H9 (cell line): ENCODE data around the gene MTMR1. TPM values are rescaled to one million over a fixed set of nuclear protein-coding genes. Genes with fewer than 3 reads are reported as not detected.

ENCODE experiments used
- DNase-seq: peaks from one replicate; pipeline ENCODE4 v3.0.0-alpha.2; 2017
- H2AFZ ChIP-seq: one replicate; pipeline ENCODE4 v1.6.1; 2013; ENCODE audit warnings: mild to moderate bottlenecking, low read length, control low read depth, moderate library complexity
- H2AK5ac ChIP-seq: 2 replicates; pipeline ENCODE4 v1.6.1; 2013; ENCODE audit warnings: low read length, control low read depth, mixed read lengths; ENCODE audit not compliant: insufficient read length
- H2BK120ac ChIP-seq: one replicate; pipeline ENCODE4 v1.6.1; 2013; ENCODE audit warnings: low read depth, mild to moderate bottlenecking, low read length, control low read depth, inconsistent platforms; ENCODE audit not compliant: poor library complexity, severe bottlenecking
- H2BK12ac ChIP-seq: 2 replicates; pipeline ENCODE4 v1.6.1; 2013; ENCODE audit warnings: low read length, control low read depth, mixed read lengths, low read depth; ENCODE audit not compliant: insufficient read length
- H2BK15ac ChIP-seq: 2 replicates; pipeline ENCODE4 v1.6.1; 2013; ENCODE audit warnings: low read depth, low read length, control low read depth
- H2BK20ac ChIP-seq: one replicate; pipeline ENCODE4 v1.6.1; 2013; ENCODE audit warnings: low read depth, mild to moderate bottlenecking, low read length, control low read depth, inconsistent platforms; ENCODE audit not compliant: poor library complexity, severe bottlenecking
- H2BK5ac ChIP-seq: 2 replicates; pipeline ENCODE4 v1.6.1; 2013; ENCODE audit warnings: low read length, control low read depth, mixed read lengths; ENCODE audit not compliant: insufficient read length
- H3K14ac ChIP-seq: 2 replicates; pipeline ENCODE4 v1.6.1; 2013; ENCODE audit warnings: low read length, control low read depth; ENCODE audit not compliant: insufficient read depth
- H3K18ac ChIP-seq: 2 replicates; pipeline ENCODE4 v1.6.1; 2013; ENCODE audit warnings: low read depth, mild to moderate bottlenecking, mixed read lengths, low read length, control low read depth; ENCODE audit not compliant: insufficient read length
- H3K23ac ChIP-seq: 2 replicates; pipeline ENCODE4 v1.6.1; 2013; ENCODE audit warnings: low read length, control low read depth, mixed read lengths, low read depth; ENCODE audit not compliant: insufficient read length
- H3K23me2 ChIP-seq: 2 replicates; pipeline ENCODE4 v1.6.1; 2013; ENCODE audit warnings: low read depth, mild to moderate bottlenecking, mixed read lengths, low read length, control low read depth; ENCODE audit not compliant: insufficient read length, poor library complexity, severe bottlenecking
- H3K27ac ChIP-seq: 2 replicates; pipeline ENCODE4 v1.5.1; 2013; ENCODE audit warnings: low read length, control low read depth, mixed read lengths, low read depth; ENCODE audit not compliant: insufficient read length
- H3K27me3 ChIP-seq: 2 replicates; pipeline ENCODE4 v1.6.1; 2013; ENCODE audit warnings: low read length, control low read depth, inconsistent platforms; ENCODE audit not compliant: insufficient read depth
- H3K4ac ChIP-seq: 2 replicates; pipeline ENCODE4 v1.6.1; 2013; ENCODE audit warnings: low read depth, mild to moderate bottlenecking, control low read depth, inconsistent platforms, low read length, moderate library complexity
- H3K4me1 ChIP-seq: 2 replicates; pipeline ENCODE4 v1.6.1; 2013; ENCODE audit warnings: low read length, control low read depth, inconsistent platforms; ENCODE audit not compliant: insufficient read depth
- H3K4me2 ChIP-seq: 2 replicates; pipeline ENCODE4 v1.6.1; 2013; ENCODE audit warnings: low read length, control low read depth, mixed read lengths; ENCODE audit not compliant: insufficient read length, insufficient read depth
- H3K56ac ChIP-seq: 2 replicates; pipeline ENCODE4 v1.6.1; 2013; ENCODE audit warnings: low read depth, mild to moderate bottlenecking, mixed read lengths, low read length, control low read depth; ENCODE audit not compliant: insufficient read length
- H3K79me1 ChIP-seq: 2 replicates; pipeline ENCODE4 v1.6.1; 2013; ENCODE audit warnings: low read depth, mild to moderate bottlenecking, moderate library complexity, low read length, control low read depth, inconsistent platforms; ENCODE audit not compliant: insufficient read depth, poor library complexity, severe bottlenecking
- H3K79me2 ChIP-seq: 2 replicates; pipeline ENCODE4 v1.6.1; 2013; ENCODE audit warnings: low read length, control low read depth, inconsistent platforms; ENCODE audit not compliant: insufficient read depth
- H3K9ac ChIP-seq: 2 replicates; pipeline ENCODE4 v1.6.1; 2013; ENCODE audit warnings: low read length, control low read depth, mixed read lengths; ENCODE audit not compliant: insufficient read length; ENCODE audit errors: extremely low read depth
- H3K9me3 ChIP-seq: one replicate; pipeline ENCODE4 v1.6.1; 2013; ENCODE audit warnings: low read depth, low read length, inconsistent platforms; ENCODE audit not compliant: control insufficient read depth
- H3T11ph ChIP-seq: one replicate; pipeline ENCODE4 v1.6.1; 2013; ENCODE audit warnings: mild to moderate bottlenecking, low read length, control low read depth, inconsistent platforms
- H4K20me1 ChIP-seq: one replicate; pipeline ENCODE4 v1.6.1; 2013; ENCODE audit not compliant: control insufficient read depth, insufficient read length, insufficient read depth
- H4K5ac ChIP-seq: 2 replicates; pipeline ENCODE4 v1.6.1; 2013; ENCODE audit warnings: low read depth, mild to moderate bottlenecking, mixed read lengths, low read length, control low read depth; ENCODE audit not compliant: insufficient read length
- H4K8ac ChIP-seq: replicated peaks from 2 replicates; pipeline ENCODE4 v1.6.1; 2013; ENCODE audit warnings: low read length, control low read depth, mixed read lengths, low read depth; ENCODE audit not compliant: insufficient read length
- H4K91ac ChIP-seq: 2 replicates; pipeline ENCODE4 v1.6.1; 2013; ENCODE audit warnings: low read depth, mild to moderate bottlenecking, moderate library complexity, mixed read lengths, low read length, control low read depth; ENCODE audit not compliant: insufficient read length
- H3K27ac Mint-ChIP-seq, 3 experiments: 2 replicates in 2 of 3; 3 replicates in 1 of 3; pipeline ENCODE4 v1.8.0; 2020 to 2021; ENCODE audit warnings: mixed read lengths in 3 of 3, mild to moderate bottlenecking in 1 of 3, moderate library complexity in 1 of 3
- H3K27me3 Mint-ChIP-seq: 2 replicates; pipeline ENCODE4 v1.8.0; 2021; ENCODE audit warnings: low read depth, mild to moderate bottlenecking, moderate library complexity, mixed read lengths
- H3K36me3 Mint-ChIP-seq, 3 experiments: 2 replicates in 2 of 3; 3 replicates in 1 of 3; pipeline ENCODE4 v1.8.0; 2020 to 2021; ENCODE audit warnings: low read depth in 3 of 3, mixed read lengths in 3 of 3; ENCODE audit not compliant: insufficient read depth in 1 of 3
- H3K4me1 Mint-ChIP-seq, 2 experiments: 2 replicates each; pipeline ENCODE4 v1.8.0; 2020; ENCODE audit warnings: mixed read lengths in 2 of 2
- H3K4me3 Mint-ChIP-seq, 2 experiments: 2 replicates in 1 of 2; 3 replicates in 1 of 2; pipeline ENCODE4 v1.8.0; 2020 to 2021; ENCODE audit warnings: mild to moderate bottlenecking in 2 of 2, mixed read lengths in 2 of 2, moderate library complexity in 1 of 2
- H3K9me3 Mint-ChIP-seq, 2 experiments: 2 replicates in 1 of 2; 3 replicates in 1 of 2; pipeline ENCODE4 v1.8.0; 2020; ENCODE audit warnings: mild to moderate bottlenecking in 2 of 2, mixed read lengths in 2 of 2, moderate library complexity in 1 of 2
- WGBS: extraction: QIAGEN DNeasy Blood & Tissue Kit; methylation state at CpG from one replicate; pipeline ENCODE4 v1.1.7; 2013; ENCODE audit warnings: missing lambda C conversion rate, low lambda C conversion rate, mixed read lengths; ENCODE audit not compliant: insufficient read length; ENCODE audit errors: extremely low coverage; 5-methylcytosine and 5-hydroxymethylcytosine counted together
- total RNA-seq: library from RNA; stranded (reverse); gene quantifications from 2 replicates; pipeline ENCODE4 v1.2.1, GENCODE V29; 2021
- TF ChIP-seq, protein P1 (sequence below): fragments of 200-600 bp; sonication (generic); conservative IDR thresholded peaks from 3 replicates; pipeline ENCODE4 v1.8.0; 2021; ENCODE audit warnings: antibody characterized with exemption, mild to moderate bottlenecking

Gene MTMR1
- total RNA-seq, 1 experiment from 2014 or later = 25.2 TPM

DNA sequence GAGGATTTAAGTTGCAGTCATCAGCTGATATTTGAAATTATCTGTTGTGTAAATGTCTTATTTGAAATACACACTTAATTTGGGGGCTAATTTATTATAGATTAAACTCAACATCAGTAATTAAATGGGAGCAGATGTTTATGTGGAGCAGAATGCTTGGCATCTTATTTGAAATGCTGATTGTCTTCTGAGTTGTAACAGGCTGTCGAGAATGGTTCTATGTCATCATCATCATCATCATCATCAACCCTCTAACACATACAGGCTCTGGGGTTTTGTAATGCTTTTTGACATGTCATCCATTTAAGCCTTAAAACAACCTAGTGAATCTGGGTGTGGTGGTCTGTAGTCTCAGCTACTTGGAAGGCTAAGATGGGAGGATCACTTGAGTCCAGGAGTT lies 8.2 kb downstream of the MTMR1 start:
- no peaks in the 10 kb centered on the region for H3K23me2 ChIP-seq
- TF ChIP-seq, protein P1, sequence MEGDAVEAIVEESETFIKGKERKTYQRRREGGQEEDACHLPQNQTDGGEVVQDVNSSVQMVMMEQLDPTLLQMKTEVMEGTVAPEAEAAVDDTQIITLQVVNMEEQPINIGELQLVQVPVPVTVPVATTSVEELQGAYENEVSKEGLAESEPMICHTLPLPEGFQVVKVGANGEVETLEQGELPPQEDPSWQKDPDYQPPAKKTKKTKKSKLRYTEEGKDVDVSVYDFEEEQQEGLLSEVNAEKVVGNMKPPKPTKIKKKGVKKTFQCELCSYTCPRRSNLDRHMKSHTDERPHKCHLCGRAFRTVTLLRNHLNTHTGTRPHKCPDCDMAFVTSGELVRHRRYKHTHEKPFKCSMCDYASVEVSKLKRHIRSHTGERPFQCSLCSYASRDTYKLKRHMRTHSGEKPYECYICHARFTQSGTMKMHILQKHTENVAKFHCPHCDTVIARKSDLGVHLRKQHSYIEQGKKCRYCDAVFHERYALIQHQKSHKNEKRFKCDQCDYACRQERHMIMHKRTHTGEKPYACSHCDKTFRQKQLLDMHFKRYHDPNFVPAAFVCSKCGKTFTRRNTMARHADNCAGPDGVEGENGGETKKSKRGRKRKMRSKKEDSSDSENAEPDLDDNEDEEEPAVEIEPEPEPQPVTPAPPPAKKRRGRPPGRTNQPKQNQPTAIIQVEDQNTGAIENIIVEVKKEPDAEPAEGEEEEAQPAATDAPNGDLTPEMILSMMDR = no peak
- no peak overlapping the region for H3T11ph ChIP-seq

More for the DNA sequence above, 8.2 kb downstream of the MTMR1 start:
- Histone ChIP-seq H4K8ac (no peak overlapping the region), H2BK5ac (no peak overlapping the region), H3K4me2 (no peak overlapping the region), H3K9ac (no peak overlapping the region), H3K4me1 (no peaks in the 10 kb centered on the region), H3K27me3 (no peaks in the 10 kb centered on the region), H3K27ac (no peak overlapping the region), H2BK15ac (no peak overlapping the region), H3K56ac (no peak overlapping the region), H2AK5ac (no peak overlapping the region), H3K79me1 (no peaks in the 10 kb centered on the region), H2BK20ac (no peak overlapping the region), H3K18ac (no peak overlapping the region), H2BK12ac (no peak overlapping the region), H4K20me1 (no peaks in the 10 kb centered on the region), H2AFZ (no peak overlapping the region), H3K14ac (no peak overlapping the region), H3K79me2 (no peaks in the 10 kb centered on the region), H3K23ac (no peak overlapping the region), H3K9me3 (no peaks in the 10 kb centered on the region), H4K91ac (no peak overlapping the region), H2BK120ac (no peak overlapping the region), H4K5ac (no peak overlapping the region), H3K4ac (no peak overlapping the region)
- Mint-ChIP-seq H3K4me1 (peaks cover 8 to 9% of the 10 kb centered on the region in 2 experiments; a peak in 3 of 4 replicates), H3K4me3 (no peak overlapping the region), H3K36me3 (peaks cover 3 to 27% (median 12%) of the 10 kb centered on the region in 3 experiments), H3K27me3 (no peaks in the 10 kb centered on the region), H3K27ac (no peak overlapping the region), H3K9me3 (peaks cover 44 to 49% of the 10 kb centered on the region in 2 experiments)
- no CpG with 5 or more reads among the region's 1 CpG for WGBS
- DNase-seq = no peak
